ENCODE measurements around the gene PGC. TPM values are rescaled to one million over a fixed set of nuclear protein-coding genes. Genes with fewer than 3 reads are reported as not detected.

Gene PGC
- total and polyA plus RNA-seq, 4 donors: not detected

DNA sequence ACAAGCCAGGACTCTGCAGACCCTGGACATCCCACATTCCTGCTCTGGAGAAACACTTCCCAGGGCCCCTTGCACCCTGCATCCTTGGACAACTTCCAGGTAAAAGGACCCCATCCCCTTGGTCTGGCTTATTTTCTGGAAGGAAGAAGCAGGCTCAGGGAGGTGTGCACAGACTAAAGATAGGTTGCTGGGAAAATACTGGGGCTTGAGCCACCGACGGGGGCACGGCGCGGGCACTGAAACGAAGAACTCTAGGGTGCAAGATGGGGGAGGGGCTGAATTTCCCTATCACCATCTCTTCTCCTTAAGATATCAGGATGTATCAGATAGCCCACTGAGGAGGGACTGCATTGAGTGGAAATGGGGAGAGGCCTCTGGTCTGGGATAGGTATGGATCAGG, 31.7 kb upstream of the PGC start:
- Histone ChIP-seq H3K27ac (ENCODE audit: low read depth, low read length) (no peak overlapping the region), H3K4me1 (ENCODE audit: control insufficient read depth, insufficient read depth, low read length) (peaks cover 19% of the 10 kb centered on the region), H3K36me3 (ENCODE audit: control insufficient read depth, insufficient read depth, low read length) (peaks cover 34% of the 10 kb centered on the region), H3K9me3 (ENCODE audit: control insufficient read depth, insufficient read depth, low read length) (no peaks in the 10 kb centered on the region), H3K4me3 (ENCODE audit: low read depth, low read length) (peak overlapping the region; percentile 55), H3K27me3 (ENCODE audit: control insufficient read depth, insufficient read depth, low read length) (no peaks in the 10 kb centered on the region)
- WGBS (ENCODE audit: insufficient coverage): no CpG with 5 or more reads among the region's 6 CpGs
- no peak for DNase-seq (ENCODE audit: low read depth in 4 of 6, low spot score in 6 of 6)

DNA sequence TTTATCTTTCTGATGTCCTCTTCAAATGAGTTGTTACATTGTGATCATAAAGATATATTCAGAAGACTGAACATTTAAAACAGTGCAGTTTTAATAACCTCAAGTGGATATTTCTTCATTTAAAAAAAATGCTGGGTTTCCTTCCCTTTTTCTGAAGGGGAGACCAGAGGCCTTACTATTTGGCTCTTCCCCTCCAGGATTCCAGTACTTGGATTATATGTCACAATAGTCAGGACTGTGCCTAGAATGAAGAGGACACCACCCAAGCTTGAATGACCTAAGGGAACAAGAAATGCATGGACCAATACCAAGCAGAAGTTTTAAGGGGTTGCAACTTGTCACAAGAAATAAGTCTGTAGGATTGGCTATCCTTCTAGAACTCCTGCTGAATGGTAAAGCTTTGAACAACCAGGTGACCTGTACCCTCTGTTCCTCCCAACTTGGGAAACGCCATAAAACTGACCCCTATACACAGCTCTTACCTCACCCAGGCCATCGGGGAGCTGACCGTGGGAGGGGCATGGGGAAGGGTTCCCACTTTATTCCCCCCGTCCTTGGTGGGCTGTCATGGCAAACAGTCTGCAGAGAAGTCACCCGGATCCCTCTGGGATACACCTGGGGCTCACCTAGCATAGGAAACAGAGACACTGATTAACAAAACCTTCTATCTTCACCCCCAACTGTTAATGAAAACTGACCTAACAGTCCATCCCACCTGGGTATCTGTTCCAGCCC, 30.5 kb upstream of the PGC start:
- H3K9me3 ChIP-seq (ENCODE audit: control insufficient read depth, insufficient read depth, low read length): no peaks in the 10 kb centered on the region
- WGBS (ENCODE audit: insufficient coverage): 82% methylated on average over 4 of the region's 5 CpGs
- H3K27ac ChIP-seq (ENCODE audit: low read depth, low read length): no peak overlapping the region
- peaks cover 44% of the 10 kb centered on the region for H3K36me3 ChIP-seq (ENCODE audit: control insufficient read depth, insufficient read depth, low read length)
- DNase-seq (ENCODE audit: low read depth in 4 of 6, low spot score in 6 of 6): no peak
- no peaks in the 10 kb centered on the region for H3K27me3 ChIP-seq (ENCODE audit: control insufficient read depth, insufficient read depth, low read length)
- peaks cover 19% of the 10 kb centered on the region for H3K4me1 ChIP-seq (ENCODE audit: control insufficient read depth, insufficient read depth, low read length)
- no peak overlapping the region for H3K4me3 ChIP-seq (ENCODE audit: low read depth, low read length)

DNA sequence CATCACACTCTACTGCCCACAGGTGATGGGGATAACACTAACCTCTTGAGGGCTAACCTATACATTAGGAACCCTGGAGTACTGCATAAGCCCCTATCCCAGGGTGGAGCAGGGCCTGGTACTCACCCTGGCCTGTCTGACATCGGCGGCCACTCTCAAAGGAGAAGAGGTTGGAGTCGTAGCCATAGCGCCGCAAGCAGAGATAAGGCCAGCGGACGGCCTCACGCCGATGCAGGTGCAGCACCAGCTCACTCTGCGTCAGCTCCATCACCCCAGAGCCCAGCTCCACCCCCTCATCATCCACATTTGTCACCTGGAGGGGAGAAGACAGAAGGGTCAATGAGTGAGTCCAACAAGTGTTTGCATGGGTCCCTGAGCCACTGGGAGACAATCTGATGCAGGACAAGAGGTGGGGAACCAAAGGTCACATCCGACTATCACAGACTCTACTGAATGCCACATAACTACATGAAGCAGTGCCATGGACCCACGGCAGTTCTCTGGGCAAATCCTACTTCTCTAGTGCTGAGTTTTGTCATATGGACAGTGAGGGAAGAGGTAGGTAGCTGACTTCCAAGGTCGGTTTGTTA, 28.2 kb upstream of the PGC start:
- DNase-seq (ENCODE audit: low read depth in 4 of 6, low spot score in 6 of 6): no peak
- Histone ChIP-seq H3K36me3 (ENCODE audit: control insufficient read depth, insufficient read depth, low read length) (peaks cover 67% of the 10 kb centered on the region), H3K27me3 (ENCODE audit: control insufficient read depth, insufficient read depth, low read length) (no peaks in the 10 kb centered on the region), H3K27ac (ENCODE audit: low read depth, low read length) (no peak overlapping the region), H3K4me3 (ENCODE audit: low read depth, low read length) (no peak overlapping the region), H3K4me1 (ENCODE audit: control insufficient read depth, insufficient read depth, low read length) (peaks cover 8% of the 10 kb centered on the region), H3K9me3 (ENCODE audit: control insufficient read depth, insufficient read depth, low read length) (no peaks in the 10 kb centered on the region)
- WGBS (ENCODE audit: insufficient coverage): 96% methylated on average over 3 of the region's 13 CpGs

DNA sequence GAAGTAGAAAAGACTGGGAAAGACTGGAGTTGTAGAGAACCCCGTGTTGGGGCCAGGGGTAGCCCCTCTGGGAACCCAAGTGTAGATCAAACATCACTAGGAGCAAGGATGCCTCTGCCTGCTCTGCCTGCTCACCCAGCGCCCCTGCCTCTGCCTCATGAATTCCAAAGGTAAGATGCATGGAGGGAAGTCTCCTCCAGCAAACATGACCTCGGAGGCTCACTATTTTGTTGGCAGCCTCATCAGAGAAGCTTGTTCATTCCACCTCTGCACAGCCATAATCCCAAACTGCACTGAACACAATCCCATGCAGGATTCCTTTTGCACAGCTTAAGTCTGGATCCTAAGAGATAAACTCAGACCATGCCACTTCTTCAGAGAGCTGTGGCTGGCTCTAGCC, 27.6 kb upstream of the PGC start:
- peaks cover 73% of the 10 kb centered on the region for H3K36me3 ChIP-seq (ENCODE audit: control insufficient read depth, insufficient read depth, low read length)
- DNase-seq (ENCODE audit: low read depth in 4 of 6, low spot score in 6 of 6): no peak
- WGBS (ENCODE audit: insufficient coverage): 97% methylated on average over 3 of the region's 3 CpGs
- H3K4me1 ChIP-seq (ENCODE audit: control insufficient read depth, insufficient read depth, low read length): peaks cover 8% of the 10 kb centered on the region
- H3K27ac ChIP-seq (ENCODE audit: low read depth, low read length): no peak overlapping the region
- no peaks in the 10 kb centered on the region for H3K27me3 ChIP-seq (ENCODE audit: control insufficient read depth, insufficient read depth, low read length)
- H3K4me3 ChIP-seq (ENCODE audit: low read depth, low read length): no peak overlapping the region
- no peaks in the 10 kb centered on the region for H3K9me3 ChIP-seq (ENCODE audit: control insufficient read depth, insufficient read depth, low read length)

DNA sequence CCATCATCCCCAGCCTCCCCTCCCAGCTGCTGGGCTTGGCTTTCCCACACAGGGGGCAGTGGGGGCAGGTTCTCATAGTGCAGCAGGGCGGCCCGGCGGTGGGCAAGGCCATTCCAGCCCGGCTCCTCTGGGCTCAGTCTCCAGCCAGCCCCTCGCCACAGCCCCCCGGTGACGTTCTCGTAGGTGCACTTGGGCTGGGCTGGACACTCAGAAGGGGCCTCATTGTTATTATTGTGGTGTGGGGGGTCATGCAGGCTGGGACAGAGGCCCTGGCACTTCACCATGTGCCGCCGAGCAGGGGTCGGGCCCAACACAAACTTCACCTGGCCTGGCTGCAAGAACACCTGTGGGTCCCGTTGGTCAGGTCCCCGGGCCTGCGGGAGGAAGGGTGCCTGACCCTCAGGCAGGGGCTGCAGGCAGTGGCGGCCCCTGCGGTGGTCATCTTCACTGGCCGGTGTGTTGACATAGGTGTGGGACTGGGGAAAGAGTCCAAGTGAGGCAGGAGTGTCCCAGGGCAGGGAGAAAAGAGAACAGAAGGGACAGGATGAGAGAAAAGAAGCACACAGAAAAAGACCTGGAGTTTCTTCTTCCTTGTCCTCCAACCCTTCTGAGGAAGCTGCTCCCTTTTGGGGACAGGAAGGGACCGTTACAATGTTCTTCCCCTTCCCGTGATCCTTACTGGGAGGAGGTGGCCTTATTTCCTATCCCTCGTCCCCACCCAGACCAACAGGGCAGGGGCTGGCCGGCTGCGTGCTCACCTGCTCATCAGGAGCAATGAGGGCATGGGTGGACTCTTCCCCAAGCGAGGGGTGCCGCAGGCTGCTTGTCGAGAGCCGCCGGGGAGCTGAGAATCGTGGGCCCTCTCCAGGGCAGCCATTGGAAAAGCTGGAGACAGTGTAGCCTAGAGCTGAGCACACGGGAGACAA, 24.1 kb upstream of the PGC start:
- Histone ChIP-seq H3K4me3 (ENCODE audit: low read depth, low read length) (no peak overlapping the region), H3K27ac (ENCODE audit: low read depth, low read length) (no peak overlapping the region), H3K27me3 (ENCODE audit: control insufficient read depth, insufficient read depth, low read length) (no peaks in the 10 kb centered on the region), H3K36me3 (ENCODE audit: control insufficient read depth, insufficient read depth, low read length) (peaks cover 78% of the 10 kb centered on the region), H3K9me3 (ENCODE audit: control insufficient read depth, insufficient read depth, low read length) (no peaks in the 10 kb centered on the region), H3K4me1 (ENCODE audit: control insufficient read depth, insufficient read depth, low read length) (peaks cover 3% of the 10 kb centered on the region)
- no peak for DNase-seq (ENCODE audit: low read depth in 4 of 6, low spot score in 6 of 6)
- WGBS (ENCODE audit: insufficient coverage): 95% methylated on average over 25 of the region's 29 CpGs

DNA sequence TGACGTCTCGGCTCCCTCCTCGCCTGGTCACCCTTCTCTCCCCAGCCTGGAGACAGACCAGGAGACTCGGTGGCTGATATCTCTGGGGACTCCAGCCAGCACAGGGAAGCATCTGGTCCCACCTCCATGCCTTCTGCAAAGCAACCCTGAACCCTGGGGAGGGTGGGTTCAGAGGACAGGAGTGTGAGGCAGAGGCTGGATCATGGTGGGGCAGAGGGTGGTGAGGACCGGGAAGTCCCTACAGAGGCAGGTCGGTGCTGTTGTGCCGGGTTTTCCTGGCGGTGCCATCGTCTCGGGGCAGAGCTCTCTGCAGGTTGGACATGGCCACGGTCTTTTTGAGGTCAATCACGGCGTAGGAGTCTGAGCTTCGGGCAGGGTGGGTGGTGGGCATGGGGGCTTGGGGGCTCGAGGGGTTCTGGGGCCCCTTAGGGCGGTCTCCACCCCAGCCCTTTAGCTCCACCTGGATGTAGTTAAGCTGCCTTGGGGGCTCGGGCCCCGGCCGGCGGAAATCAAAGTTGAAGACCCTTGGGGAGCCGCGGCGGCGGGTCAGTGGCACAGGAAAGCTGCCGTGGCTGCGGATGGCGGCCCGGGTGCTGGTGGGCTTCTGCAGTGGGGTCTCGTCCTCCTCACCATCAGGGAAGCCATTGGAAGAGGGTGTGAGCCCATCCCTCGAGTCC, 23.3 kb upstream of the PGC start:
- H3K36me3 ChIP-seq (ENCODE audit: control insufficient read depth, insufficient read depth, low read length): peaks cover 71% of the 10 kb centered on the region
- H3K27me3 ChIP-seq (ENCODE audit: control insufficient read depth, insufficient read depth, low read length): no peaks in the 10 kb centered on the region
- no peak for DNase-seq (ENCODE audit: low read depth in 4 of 6, low spot score in 6 of 6)
- no peak overlapping the region for H3K4me3 ChIP-seq (ENCODE audit: low read depth, low read length)
- no peak overlapping the region for H3K27ac ChIP-seq (ENCODE audit: low read depth, low read length)
- 95% methylated on average over 21 of the region's 30 CpGs for WGBS (ENCODE audit: insufficient coverage)
- H3K4me1 ChIP-seq (ENCODE audit: control insufficient read depth, insufficient read depth, low read length): peaks cover 3% of the 10 kb centered on the region
- no peaks in the 10 kb centered on the region for H3K9me3 ChIP-seq (ENCODE audit: control insufficient read depth, insufficient read depth, low read length)

DNA sequence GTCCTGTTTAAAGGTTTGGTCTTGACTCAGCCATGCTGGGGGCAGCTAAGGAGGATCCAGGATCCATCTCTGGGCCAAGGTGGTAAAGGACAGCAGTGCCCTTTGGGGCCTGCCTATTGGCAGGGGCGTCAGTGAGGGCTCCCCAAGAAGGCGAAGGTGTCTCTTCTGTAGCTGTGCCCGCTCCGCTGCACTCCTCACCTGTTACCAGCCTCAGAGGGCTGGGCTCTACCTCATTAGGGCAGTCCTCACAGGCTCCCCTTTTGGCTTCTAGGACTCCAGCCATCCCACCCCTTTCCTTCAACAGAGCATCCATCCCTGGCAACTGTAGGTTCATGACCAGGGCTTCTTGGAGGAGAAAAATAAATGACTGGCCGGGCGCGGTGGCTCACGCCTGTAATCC, 22.2 kb upstream of the PGC start:
- Histone ChIP-seq H3K27me3 (ENCODE audit: control insufficient read depth, insufficient read depth, low read length) (no peaks in the 10 kb centered on the region), H3K4me3 (ENCODE audit: low read depth, low read length) (no peak overlapping the region), H3K9me3 (ENCODE audit: control insufficient read depth, insufficient read depth, low read length) (no peaks in the 10 kb centered on the region), H3K27ac (ENCODE audit: low read depth, low read length) (no peak overlapping the region), H3K36me3 (ENCODE audit: control insufficient read depth, insufficient read depth, low read length) (peaks cover 60% of the 10 kb centered on the region), H3K4me1 (ENCODE audit: control insufficient read depth, insufficient read depth, low read length) (peaks cover 3% of the 10 kb centered on the region)
- no peak for DNase-seq (ENCODE audit: low read depth in 4 of 6, low spot score in 6 of 6)
- 95% methylated on average over 5 of the region's 8 CpGs for WGBS (ENCODE audit: insufficient coverage)

DNA sequence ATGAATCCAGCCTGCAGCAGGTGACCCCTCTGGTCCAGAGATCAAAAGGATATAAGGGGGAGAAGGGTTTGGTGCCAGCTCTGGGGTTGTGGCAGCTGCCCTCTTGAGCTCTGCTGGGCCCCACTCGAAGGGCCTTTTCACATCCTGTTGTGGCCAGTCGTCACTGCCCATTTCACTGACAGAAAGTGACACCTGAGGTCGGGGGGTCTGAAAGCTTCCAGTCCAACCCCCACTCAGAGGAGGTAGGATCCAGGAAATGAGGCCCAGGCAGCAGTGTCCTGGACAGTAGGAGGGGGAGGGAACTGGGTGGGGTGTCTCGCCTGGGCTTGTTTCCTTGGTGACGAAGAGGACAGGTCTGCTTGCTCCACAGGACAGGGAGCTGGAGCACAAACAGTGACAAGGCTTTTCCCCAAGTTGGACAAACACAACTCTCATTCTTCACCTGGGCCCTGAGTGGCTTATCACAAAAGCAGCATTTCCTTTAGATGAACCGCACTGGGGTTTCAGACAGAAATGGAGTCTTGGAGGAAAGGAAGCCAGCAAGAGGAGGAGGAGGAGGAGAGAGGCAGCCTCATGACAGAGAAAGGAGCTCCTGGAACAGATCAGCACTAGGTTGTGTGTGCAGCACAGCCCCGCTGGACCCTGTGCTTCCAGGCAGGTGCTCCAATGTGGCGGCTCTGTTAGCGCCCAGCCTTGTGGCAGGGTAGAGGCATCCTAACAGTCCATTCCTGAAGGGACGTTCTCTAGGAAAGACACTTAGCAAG, 21.5 kb upstream of the PGC start:
- Histone ChIP-seq H3K27me3 (ENCODE audit: control insufficient read depth, insufficient read depth, low read length) (no peaks in the 10 kb centered on the region), H3K4me1 (ENCODE audit: control insufficient read depth, insufficient read depth, low read length) (peaks cover 3% of the 10 kb centered on the region), H3K27ac (ENCODE audit: low read depth, low read length) (no peak overlapping the region), H3K9me3 (ENCODE audit: control insufficient read depth, insufficient read depth, low read length) (no peaks in the 10 kb centered on the region), H3K36me3 (ENCODE audit: control insufficient read depth, insufficient read depth, low read length) (peaks cover 54% of the 10 kb centered on the region), H3K4me3 (ENCODE audit: low read depth, low read length) (no peak overlapping the region)
- DNase-seq (ENCODE audit: low read depth in 4 of 6, low spot score in 6 of 6): no peak
- 76% methylated on average over 6 of the region's 10 CpGs for WGBS (ENCODE audit: insufficient coverage)

All from spinal cord (tissue), 10 donors.